ENCODE results near the gene MYH2.

MYH2 gene

DNA sequence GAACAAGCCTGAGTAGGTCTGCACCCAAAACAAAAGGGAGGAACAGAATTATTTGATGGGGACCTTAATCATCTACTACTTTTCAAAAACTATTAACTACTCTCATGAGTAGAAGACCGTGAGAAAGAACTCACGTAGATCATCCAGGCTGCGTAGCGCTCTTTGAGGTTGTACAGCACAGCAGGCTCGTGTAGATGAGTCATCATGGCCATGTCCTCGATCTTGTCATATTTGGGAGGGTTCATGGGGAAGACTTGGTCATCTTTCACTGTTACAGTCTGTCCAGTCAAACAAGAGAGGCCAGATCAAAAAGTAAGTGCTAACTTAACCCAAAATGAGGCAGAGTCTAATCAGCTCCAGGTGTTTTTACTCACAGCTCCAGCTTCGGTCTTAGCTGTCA, 33.4 kb downstream of the MYH2 start:
- DNase-seq (ENCODE audit: low spot score), result no peak

- DNase-seq (ENCODE audit: low spot score), result no peak
Measured at GRCh38 chr17:10513299-10514067, 36.0 kb downstream of the MYH2 start.

DNA sequence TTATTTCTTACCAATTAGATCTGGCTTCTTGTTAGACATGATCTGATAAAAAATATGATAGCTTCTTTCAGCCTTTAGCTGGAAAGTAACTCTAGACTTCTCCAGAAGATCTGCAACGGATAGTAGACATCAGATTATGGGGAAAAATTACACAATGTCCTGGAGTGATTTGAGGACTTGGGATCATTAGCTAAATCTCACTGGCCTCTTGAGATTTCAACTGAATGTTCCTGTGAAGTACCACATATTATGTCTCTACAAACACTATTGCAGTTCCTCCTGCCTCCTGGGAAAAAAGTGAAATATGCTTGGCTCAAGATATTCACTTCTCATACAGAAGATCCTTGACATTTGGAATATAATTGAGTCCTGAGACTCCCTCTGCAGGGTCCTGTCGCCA, 36.6 kb downstream of the MYH2 start:
- DNase-seq (ENCODE audit: low spot score), result no peak

- DNase-seq (ENCODE audit: low spot score), result no peak
Measured at GRCh38 chr17:10499950-10500349, 49.5 kb downstream of the MYH2 start.

GRCh38 chr17:10492004-10492403, 57.5 kb downstream of the MYH2 start:
- no peak for DNase-seq (ENCODE audit: low spot score)

DNA sequence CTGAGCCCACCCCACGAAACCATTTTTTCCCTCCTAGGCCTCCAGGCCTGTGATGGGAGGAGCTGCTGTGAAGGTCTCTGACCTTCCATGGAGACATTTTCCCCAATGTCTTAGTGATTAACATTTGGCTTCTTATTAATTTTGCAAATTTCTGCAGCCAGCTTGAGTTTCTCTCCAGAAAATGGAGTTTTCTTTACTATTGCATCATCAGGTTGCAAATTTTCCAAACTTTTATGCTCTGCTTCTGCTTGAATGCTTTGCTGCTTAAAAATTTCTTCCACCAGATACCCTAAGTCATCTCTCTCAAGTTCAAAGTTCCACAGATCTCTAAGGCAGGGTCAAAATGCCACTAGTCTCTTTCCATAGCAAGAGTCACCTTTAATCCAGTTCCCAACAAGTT, 67.2 kb downstream of the MYH2 start:
- no peak for DNase-seq (ENCODE audit: low spot score)

GRCh38 chr17:10477701-10478100, 71.8 kb downstream of the MYH2 start:
- DNase-seq (ENCODE audit: low spot score), result no peak

- DNase-seq (ENCODE audit: low spot score), result no peak
Measured at GRCh38 chr17:10474536-10474935, 74.9 kb downstream of the MYH2 start.

DNA sequence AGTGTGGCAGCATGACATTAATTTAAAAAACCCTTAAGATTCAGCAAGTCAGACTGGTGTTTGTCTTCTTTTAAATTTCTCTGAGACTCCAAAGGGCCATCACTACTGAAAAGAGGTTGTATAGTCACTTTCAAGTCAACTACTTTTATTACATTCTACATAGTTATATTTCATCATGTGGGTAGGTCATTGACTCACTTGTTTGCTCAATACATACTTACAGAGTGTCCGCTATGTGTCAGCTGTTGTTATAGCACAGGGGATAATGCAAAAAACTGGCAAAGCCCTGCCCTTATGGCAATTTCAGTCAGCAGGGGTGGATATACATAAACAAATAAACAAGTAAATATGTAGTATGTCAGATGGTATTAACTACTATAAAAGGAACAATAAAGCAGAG, 77.6 kb downstream of the MYH2 start:
- no peak for DNase-seq (ENCODE audit: low spot score)

Data from globus pallidus (tissue), 1 donor.